ENCODE results near the gene ATG101. TPM values are rescaled to one million over a fixed set of nuclear protein-coding genes. Genes with fewer than 3 reads are reported as not detected.

ATG101 gene
- total and polyA plus RNA-seq, 2 of the 13 experiments (the other 11 are each of a cell fraction or from before 2014, with no cell fraction given): 58.2 to 67.7 TPM

DNA sequence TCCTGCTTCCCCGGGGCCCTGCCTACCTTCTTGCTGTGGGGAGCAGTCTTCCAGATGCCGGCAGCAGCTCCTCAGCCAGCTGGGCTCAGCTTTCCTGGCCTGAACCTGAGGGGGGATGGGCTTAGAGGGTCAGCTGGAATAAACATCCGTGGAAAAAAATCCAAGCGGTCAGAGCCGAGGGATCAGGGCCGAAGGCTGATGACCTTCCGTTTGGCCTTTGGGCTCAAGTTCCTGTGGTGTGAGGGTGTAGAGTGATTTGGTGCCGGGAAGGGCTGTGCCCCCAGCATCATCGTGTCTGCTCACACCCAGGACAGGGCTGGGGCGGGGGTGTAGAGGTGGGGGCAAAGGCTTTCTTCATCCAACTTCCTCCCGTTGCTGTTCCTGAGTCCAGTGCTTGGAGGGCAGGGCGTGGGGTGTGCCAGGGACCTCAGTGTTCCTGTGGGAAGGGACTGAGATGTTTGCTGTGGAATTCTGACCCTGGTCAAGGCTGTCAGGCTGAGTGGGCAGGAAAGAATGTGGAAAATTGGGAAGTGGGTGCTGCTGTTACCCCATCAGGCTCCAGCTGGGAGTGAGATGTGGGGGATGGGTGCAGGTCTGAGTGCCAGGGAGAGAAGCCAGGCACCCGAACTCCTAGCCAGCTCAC, 12.4 kb downstream of the ATG101 start (continued):
- TF ChIP-seq, protein P1, sequence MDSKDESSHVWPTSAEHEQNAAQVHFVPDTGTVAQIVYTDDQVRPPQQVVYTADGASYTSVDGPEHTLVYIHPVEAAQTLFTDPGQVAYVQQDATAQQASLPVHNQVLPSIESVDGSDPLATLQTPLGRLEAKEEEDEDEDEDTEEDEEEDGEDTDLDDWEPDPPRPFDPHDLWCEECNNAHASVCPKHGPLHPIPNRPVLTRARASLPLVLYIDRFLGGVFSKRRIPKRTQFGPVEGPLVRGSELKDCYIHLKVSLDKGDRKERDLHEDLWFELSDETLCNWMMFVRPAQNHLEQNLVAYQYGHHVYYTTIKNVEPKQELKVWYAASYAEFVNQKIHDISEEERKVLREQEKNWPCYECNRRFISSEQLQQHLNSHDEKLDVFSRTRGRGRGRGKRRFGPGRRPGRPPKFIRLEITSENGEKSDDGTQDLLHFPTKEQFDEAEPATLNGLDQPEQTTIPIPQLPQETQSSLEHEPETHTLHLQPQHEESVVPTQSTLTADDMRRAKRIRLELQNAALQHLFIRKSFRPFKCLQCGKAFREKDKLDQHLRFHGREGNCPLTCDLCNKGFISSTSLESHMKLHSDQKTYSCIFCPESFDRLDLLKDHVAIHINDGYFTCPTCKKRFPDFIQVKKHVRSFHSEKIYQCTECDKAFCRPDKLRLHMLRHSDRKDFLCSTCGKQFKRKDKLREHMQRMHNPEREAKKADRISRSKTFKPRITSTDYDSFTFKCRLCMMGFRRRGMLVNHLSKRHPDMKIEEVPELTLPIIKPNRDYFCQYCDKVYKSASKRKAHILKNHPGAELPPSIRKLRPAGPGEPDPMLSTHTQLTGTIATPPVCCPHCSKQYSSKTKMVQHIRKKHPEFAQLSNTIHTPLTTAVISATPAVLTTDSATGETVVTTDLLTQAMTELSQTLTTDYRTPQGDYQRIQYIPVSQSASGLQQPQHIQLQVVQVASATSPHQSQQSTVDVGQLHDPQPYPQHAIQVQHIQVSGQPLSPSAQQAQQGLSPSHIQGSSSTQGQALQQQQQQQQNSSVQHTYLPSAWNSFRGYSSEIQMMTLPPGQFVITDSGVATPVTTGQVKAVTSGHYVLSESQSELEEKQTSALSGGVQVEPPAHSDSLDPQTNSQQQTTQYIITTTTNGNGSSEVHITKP (CRISPR knock-in tag; IDR thresholded peaks at IDR 0.05; ENCODE audit: low read depth): peak; percentile 68; the same call in 1 of the 2 replicates
- TF ChIP-seq CREB1 (IDR thresholded peaks at IDR 0.05) (no peak), CREB1 (CRISPR knock-in tag; IDR thresholded peaks at IDR 0.05) (no peak), ZIK1 (CRISPR knock-in tag; IDR thresholded peaks at IDR 0.05; ENCODE audit: borderline replicate concordance, low read depth) (no peak), RXRA (CRISPR knock-in tag; IDR thresholded peaks at IDR 0.05) (no peak), RXRB (CRISPR knock-in tag; IDR thresholded peaks at IDR 0.05; ENCODE audit: borderline replicate concordance) (peak; percentile 78; the same call in 1 of the 2 replicates), STAG1 (CRISPR knock-in tag; IDR thresholded peaks at IDR 0.05) (no peak), ZNF12 (CRISPR knock-in tag; IDR thresholded peaks at IDR 0.05) (no peak), ZNF761 (CRISPR knock-in tag; conservative IDR thresholded peaks at IDR 0.05) (no peak), NFRKB (IDR thresholded peaks at IDR 0.05) (no peak), ETV5 (CRISPR knock-in tag; IDR thresholded peaks at IDR 0.05; ENCODE audit: borderline replicate concordance) (peak; percentile 91; the same call in 1 of the 2 replicates), ZNF75D (CRISPR knock-in tag; IDR thresholded peaks at IDR 0.05; ENCODE audit: borderline replicate concordance) (no peak), ZNF18 (CRISPR knock-in tag; IDR thresholded peaks at IDR 0.05; ENCODE audit: insufficient replicate concordance) (peak; percentile 99), NCOA2 (CRISPR knock-in tag; IDR thresholded peaks at IDR 0.05) (peak; percentile 44; the same call in 1 of the 2 replicates), MBD4 (IDR thresholded peaks at IDR 0.05; ENCODE audit: borderline replicate concordance, low read length) (no peak), KAT8 (CRISPR knock-in tag; IDR thresholded peaks at IDR 0.05) (no peak; the same call in 1 of the 2 replicates), GABPA (IDR thresholded peaks at IDR 0.05; ENCODE audit: low read depth, low read length) (peak; percentile 15; the same call in 1 of the 2 replicates), GABPA (CRISPR knock-in tag; IDR thresholded peaks at IDR 0.05; ENCODE audit: low read depth) (peak; percentile 67), DNMT1 (CRISPR knock-in tag; IDR thresholded peaks at IDR 0.05) (no peak), ZBTB4 (CRISPR knock-in tag; IDR thresholded peaks at IDR 0.05; ENCODE audit: borderline replicate concordance) (no peak), FOXK2 (IDR thresholded peaks at IDR 0.05) (no peak), MTF1 (CRISPR knock-in tag; IDR thresholded peaks at IDR 0.05) (no peak), NR2F1 (CRISPR knock-in tag; IDR thresholded peaks at IDR 0.05) (peak in 1 of 2 experiments; percentile 73; a peak in 2 of 4 replicates)

All from HepG2 (cell line).